Heart left ventricle (tissue), 13 donors: Measurements from ENCODE around the gene SH3RF2.

Experiments
- CTCF ChIP-seq, 12 donors: fragments of 200-600 bp; sonication (generic) in 4 of 12; IDR thresholded peaks; one replicate each; pipeline versions ENCODE4 v1.5.0 to v1.8.0; 2018 to 2022; ENCODE audit warnings: antibody characterized with exemption in 12 of 12, mild to moderate bottlenecking in 5 of 12
- POLR2A ChIP-seq, 2 donors: fragments of 450-650 bp; IDR thresholded peaks; one replicate each; pipeline ENCODE4 v1.6.1; 2017; ENCODE audit warnings: antibody characterized with exemption in 2 of 2, mild to moderate bottlenecking in 2 of 2, moderate library complexity in 2 of 2
- donor health status: ischemic (EF 13 %, LVEDD 7.1; RV severe dilation, severe dysfunction).
- donor health status: DM: no; HTN: yes; CAD: no.
- donor health status: DM: no; HTN: no; CAD: no.
- donor health status: ischemic (EF 25% LVEDD 6.9; RV normal size, moderate dysfunction).
- donor health status: ischemic (EF 25% LVEDD 5.7; RV mildly dilated, moderate dysfunction).
- donor health status: ischemic (EF 35%, LVEDD 5.7; RV mildly dilated, moderate dysfunction).
- donor health status: nonischemic (EF 11% LVEDD 7.7; RV severe dilation, severe dysfunction).
- donor health status: DM: yes; HTN: yes; CAD: no.
- donor health status: PGD.
- donor health status: ischemic (EF 29% LVEDD 5.4; RV normal size, mild dysfunction).
- donor health status: nonischemic (EF 23%, LVEDD 6.1; RV moderate dilation, normal function).

DNA sequence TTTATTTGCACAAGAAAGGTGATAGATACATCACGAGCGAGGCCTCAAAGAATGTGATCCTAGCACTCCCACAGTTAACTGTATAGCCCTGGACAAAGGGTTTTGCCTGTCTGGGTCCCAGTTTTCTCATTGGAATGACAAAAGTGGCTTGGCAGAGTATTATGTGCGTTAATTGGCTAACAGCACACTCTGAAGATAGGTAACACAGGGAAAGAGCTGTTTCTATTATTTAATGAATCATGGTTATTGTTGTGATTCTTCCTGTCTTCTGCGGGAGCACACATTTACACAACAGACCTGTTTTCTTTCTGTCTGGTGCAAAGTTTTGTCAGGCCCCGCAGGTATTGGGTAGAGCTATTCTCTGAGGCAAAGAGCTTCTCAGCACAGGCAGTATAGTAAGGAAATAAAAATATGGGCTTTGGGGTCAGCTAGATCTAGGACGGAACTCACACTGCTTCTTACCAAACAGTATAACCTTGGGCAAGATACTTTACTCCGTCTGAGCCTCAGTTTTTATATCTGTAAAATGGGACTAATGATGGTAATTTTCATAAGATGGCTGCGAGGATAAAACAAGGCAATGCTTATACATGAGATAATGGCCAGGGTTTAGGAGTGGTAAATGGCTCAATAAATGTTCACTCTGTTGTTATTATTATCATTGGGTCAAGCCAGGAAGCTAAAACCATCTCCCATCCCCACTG is 90.1 kb downstream of the SH3RF2 start:
- TF ChIP-seq CTCF (IDR thresholded peaks at IDR 0.05) (no peak), POLR2A (IDR thresholded peaks at IDR 0.05) (no peak)
